Effector memory CD4-positive, alpha-beta T cell (primary cell): ENCODE measurements around the gene RTKN2.
"Not testable (repeated sequence)": the region's sequence is repeated elsewhere in the genome, so short reads cannot be mapped to it uniquely, and the experiment has no call there.

ENCODE experiments used
- DNase-seq, 3 donors: peaks; one replicate each; pipeline ENCODE4 v3.0.0-alpha.2; 2020
- H3K27ac ChIP-seq: 2 replicates; pipeline ENCODE4 v1.7.0; 2013; ENCODE audit warnings: mild to moderate bottlenecking, low read length, moderate library complexity; ENCODE audit not compliant: insufficient read depth, poor library complexity, severe bottlenecking
- H3K27me3 ChIP-seq: replicated peaks from 2 replicates; pipeline ENCODE4 v1.7.0; 2013; ENCODE audit warnings: mild to moderate bottlenecking, low read length; ENCODE audit not compliant: insufficient read depth, control insufficient read depth, poor library complexity, severe bottlenecking
- H3K36me3 ChIP-seq: 2 replicates; pipeline ENCODE4 v1.7.0; 2013; ENCODE audit warnings: mild to moderate bottlenecking, low read length, moderate library complexity; ENCODE audit not compliant: control insufficient read depth, insufficient read depth
- H3K4me1 ChIP-seq: 2 replicates; pipeline ENCODE4 v1.7.0; 2013; ENCODE audit warnings: low read length, mild to moderate bottlenecking; ENCODE audit not compliant: control insufficient read depth, insufficient read depth, poor library complexity, severe bottlenecking
- H3K4me3 ChIP-seq: 2 replicates; pipeline ENCODE4 v1.7.0; 2013; ENCODE audit warnings: low read length, low read depth, mild to moderate bottlenecking; ENCODE audit not compliant: insufficient read depth, poor library complexity, severe bottlenecking
- H3K9me3 ChIP-seq: 2 replicates; pipeline ENCODE4 v1.7.0; 2013; ENCODE audit warnings: mild to moderate bottlenecking, low read length, moderate library complexity; ENCODE audit not compliant: control insufficient read depth

Gene RTKN2

DNA sequence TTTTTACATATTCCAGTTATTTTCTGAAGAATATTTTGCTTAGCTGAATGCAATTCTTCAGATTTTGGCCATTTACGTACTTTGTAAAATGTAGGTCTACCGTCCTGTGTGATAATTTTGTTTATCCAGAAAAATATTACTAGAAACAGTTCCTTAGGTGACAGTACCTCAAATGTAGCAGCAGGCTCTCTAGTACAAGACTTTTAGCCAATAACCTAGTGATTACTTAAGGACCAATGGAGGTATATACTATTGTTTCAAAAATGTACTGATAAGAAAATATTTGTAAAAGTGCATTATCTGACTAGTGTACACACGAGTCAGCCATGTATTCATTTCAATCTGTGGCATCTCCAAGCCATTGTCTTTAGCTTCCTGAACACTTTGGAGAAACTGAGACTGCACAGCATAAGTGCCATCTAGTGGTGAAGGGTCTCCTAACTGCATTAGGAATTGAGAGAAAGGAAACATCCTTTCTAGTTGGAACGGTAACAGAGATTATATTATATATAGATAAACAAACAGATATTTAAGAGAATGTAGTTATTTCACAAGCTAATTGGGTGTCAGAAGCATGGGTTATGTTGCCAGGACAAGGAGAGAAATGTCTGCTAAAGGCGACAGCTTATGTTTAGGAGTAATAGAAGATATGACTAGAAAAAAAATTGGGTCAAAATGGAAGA, 23.7 kb downstream of the RTKN2 start:
- no peak overlapping the region for H3K27ac ChIP-seq
- H3K4me3 ChIP-seq, result no peak overlapping the region
- no peaks in the 10 kb centered on the region for H3K9me3 ChIP-seq
- peaks cover 4% of the 10 kb centered on the region for H3K4me1 ChIP-seq
- peak in 1 of 3 donors; percentile 26 for DNase-seq
- no peaks in the 10 kb centered on the region for H3K36me3 ChIP-seq
- H3K27me3 ChIP-seq, result no peaks in the 10 kb centered on the region

DNA sequence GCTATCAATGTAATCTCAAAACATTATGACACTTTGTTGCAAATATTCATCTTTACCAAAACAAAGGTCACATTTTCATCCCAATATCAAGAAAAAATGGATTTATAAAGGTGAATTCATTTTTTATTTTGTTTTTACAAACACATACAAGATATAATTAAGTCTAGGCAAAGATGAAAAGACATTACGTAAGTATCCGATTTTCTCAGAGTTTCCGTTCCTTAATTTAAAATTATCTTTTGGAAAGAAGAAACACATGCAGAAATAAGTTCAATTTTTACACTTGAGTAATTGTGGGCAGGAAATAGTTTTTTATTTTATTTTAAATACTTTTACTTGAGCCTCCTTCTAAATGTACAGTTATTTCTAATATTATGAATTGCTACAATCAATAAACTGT, 24.6 kb downstream of the RTKN2 start:
- Histone ChIP-seq H3K9me3 (no peaks in the 10 kb centered on the region), H3K4me3 (no peak overlapping the region), H3K36me3 (no peaks in the 10 kb centered on the region), H3K27ac (no peak overlapping the region), H3K27me3 (no peaks in the 10 kb centered on the region), H3K4me1 (peaks cover 4% of the 10 kb centered on the region)
- DNase-seq, result no peak

DNA sequence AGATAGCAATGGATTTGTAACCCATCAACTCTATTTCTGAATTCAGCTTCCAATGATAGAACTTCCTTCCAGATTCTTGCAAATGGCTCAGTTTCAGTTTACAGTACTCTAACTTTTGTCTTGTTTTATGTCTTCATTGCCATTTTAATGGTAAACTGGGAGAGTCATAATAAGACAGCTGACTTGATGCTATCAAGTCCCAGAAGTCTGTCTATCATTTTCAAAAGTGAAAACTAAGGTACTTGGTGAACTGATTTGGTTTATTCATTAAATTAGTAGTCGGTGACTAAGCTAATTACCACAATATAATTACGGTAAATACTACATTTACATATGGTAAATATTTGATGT, 25.0 kb downstream of the RTKN2 start:
- H3K27ac ChIP-seq, result no peak overlapping the region
- peaks cover 4% of the 10 kb centered on the region for H3K4me1 ChIP-seq
- no peaks in the 10 kb centered on the region for H3K36me3 ChIP-seq
- no peaks in the 10 kb centered on the region for H3K9me3 ChIP-seq
- no peak for DNase-seq
- H3K4me3 ChIP-seq, result no peak overlapping the region
- no peaks in the 10 kb centered on the region for H3K27me3 ChIP-seq

DNA sequence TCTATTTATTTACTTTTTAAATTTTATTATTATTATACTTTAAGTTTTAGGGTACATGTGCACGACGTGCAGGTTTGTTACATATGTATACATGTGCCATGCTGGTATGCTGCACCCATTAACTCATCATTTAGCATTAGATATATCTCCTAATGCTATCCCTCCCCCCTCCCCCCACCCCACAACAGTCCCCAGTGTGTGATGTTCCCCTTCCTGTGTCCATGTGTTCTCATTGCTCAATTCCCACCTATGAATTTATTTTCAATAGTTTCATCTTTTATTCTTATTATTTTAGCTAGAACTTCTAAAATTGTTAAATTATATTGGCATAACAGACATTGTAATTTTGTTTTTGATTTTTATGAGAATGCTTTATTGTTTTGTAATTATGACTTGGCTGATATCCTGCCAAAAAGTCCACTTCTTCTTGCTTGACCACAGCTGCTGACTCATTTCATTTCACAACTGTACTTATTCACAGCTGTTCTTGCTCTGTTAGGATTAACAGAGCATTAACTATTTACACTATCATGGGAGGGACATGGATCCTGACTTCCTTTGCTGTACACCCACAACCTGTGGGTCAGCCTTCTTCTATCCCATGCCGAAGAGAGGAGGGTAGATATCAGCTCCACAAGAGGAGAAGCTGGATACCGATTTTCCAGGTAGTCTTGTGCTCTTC, 25.5 kb downstream of the RTKN2 start:
- not testable (repeated sequence) for H3K27me3 ChIP-seq, H3K4me3 ChIP-seq, H3K9me3 ChIP-seq, DNase-seq, H3K27ac ChIP-seq, H3K36me3 ChIP-seq, H3K4me1 ChIP-seq

DNA sequence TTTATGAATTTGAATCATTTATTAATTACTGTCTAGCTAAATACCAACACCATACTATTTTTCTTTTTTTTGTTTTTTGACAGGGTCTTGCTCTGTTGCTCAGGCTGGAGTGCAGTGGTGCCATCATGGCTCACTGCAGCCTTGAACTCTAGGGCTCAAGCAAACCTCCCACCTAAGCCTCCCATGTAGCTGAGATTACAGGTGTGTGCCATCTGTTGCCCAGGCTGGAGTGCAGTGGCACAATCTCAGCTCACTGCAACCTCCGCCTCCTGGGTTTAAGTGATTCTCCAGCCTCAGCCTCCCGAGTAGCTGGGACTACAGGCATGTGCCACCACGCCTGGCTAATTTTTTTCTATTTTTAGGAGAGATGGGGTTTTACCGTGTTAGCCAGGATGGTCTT, 27.1 kb downstream of the RTKN2 start:
- not testable (repeated sequence) for H3K4me3 ChIP-seq, H3K27ac ChIP-seq, H3K4me1 ChIP-seq, DNase-seq, H3K9me3 ChIP-seq, H3K36me3 ChIP-seq, H3K27me3 ChIP-seq

DNA sequence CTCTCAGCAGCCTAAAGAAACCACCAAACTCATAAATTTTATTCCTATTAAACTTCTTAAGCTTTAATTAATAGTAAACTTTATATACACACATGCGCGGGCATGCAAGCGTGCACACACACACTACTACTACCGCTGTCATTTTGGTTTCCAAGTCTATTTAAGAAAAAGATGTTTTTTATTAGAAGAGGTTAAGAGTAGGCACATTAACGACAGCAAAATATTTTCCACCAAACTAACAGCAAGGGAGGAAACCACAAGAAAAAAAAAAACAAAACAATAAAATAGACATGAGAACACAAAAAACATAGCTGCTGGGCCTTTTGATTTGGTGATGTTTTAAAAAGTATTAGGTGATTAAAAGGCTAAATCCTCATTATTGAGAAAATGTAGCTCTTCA, 28.6 kb downstream of the RTKN2 start:
- Histone ChIP-seq H3K36me3 (no peaks in the 10 kb centered on the region), H3K4me1 (peaks cover 3% of the 10 kb centered on the region), H3K9me3 (no peaks in the 10 kb centered on the region), H3K27ac (no peak overlapping the region), H3K4me3 (no peak overlapping the region), H3K27me3 (no peaks in the 10 kb centered on the region)
- DNase-seq, result no peak

DNA sequence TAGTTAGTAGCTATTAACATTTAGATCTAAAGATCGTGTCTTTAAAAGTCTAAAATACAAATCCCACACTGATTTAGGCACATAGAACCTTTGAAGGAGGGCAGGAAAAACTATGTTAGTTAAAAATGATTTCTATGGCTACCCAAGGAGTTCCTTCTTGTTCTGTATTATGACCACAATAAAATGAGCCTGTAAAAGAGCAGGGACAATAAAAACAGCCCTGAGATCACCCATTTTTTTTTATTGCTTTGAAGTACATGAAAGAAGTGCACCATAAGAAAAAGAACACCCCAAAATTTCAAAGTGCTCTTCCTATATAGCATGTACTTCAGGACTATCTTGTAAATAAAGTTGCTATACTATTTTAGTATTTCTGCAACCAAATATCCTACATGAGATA, 29.8 kb downstream of the RTKN2 start:
- H3K4me1 ChIP-seq, result peaks cover 12% of the 10 kb centered on the region
- no peak for DNase-seq
- H3K36me3 ChIP-seq, result no peaks in the 10 kb centered on the region
- no peaks in the 10 kb centered on the region for H3K9me3 ChIP-seq
- H3K27me3 ChIP-seq, result no peaks in the 10 kb centered on the region
- H3K4me3 ChIP-seq, result no peak overlapping the region
- H3K27ac ChIP-seq, result no peak overlapping the region

DNA sequence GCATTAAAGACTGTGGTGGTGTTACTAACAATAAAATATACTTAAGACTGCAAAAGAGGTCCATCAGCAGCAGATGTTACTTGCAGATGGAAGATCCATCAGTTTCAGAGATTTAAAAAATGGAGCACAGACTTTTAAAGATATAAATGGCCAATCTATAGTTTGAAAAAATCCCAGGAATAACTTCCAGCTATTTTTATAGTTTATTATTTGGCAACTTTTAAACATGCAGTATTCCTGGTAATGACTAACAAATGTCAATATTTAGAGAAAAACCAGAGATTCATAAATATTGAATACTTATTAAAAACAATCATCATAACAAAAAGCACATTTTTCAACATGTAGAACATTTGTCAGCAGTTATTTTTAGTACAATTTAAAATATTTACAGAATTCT, 30.7 kb downstream of the RTKN2 start:
- Histone ChIP-seq H3K4me1 (peaks cover 12% of the 10 kb centered on the region), H3K27me3 (no peaks in the 10 kb centered on the region)

DNA sequence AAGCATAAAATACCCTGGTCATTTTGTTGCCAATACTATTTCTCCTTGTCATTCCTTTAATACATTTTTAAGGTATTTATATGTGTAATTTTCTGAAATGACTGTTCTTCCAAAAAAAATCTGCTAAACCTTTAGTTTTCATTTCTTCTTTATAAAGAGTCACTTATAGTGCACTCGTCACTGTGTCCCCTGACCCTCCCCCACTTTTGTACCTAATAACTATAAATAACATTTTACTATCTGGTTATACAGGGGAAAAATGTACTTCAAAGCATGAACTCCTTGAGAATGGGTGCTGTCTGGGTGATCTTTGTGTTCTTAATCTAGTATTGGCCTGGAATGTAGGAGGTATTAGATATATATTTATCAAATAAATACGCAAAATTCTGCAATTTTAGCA, 31.1 kb downstream of the RTKN2 start:
- Histone ChIP-seq H3K27me3 (no peaks in the 10 kb centered on the region), H3K36me3 (no peaks in the 10 kb centered on the region), H3K9me3 (no peaks in the 10 kb centered on the region), H3K27ac (no peak overlapping the region), H3K4me1 (peaks cover 12% of the 10 kb centered on the region), H3K4me3 (no peak overlapping the region)
- no peak for DNase-seq

More for the DNA sequence above, 30.7 kb downstream of the RTKN2 start:
- H3K36me3 ChIP-seq, result no peaks in the 10 kb centered on the region
- no peak for DNase-seq
- no peak overlapping the region for H3K4me3 ChIP-seq
- H3K9me3 ChIP-seq, result no peaks in the 10 kb centered on the region
- H3K27ac ChIP-seq, result no peak overlapping the region

DNA sequence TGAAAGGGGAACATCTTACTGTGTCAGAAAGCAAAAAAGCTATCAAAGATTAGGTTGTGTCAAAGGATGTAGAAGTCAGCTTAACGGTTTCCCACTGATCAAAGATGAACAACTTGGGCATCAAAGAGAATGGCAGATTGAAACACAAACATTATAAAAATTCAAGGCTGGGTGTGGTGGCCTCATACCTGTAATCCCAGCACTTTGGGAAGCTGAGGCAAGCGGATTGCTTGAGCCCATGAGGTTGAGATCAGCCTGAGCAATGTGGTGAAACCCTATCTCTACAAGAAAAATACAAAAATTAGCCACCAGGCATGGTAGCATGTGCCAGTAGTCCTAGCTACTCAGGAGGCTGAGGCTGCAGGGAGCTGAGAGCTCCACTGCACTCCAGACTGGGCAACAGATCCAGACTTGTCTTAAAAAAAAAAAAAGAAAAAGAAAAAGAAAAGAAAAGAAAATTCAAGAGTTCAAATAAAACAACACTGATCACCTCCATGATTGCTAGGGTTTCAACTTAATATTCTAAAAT, 34.5 kb downstream of the RTKN2 start:
- Histone ChIP-seq H3K4me3 (no peak overlapping the region), H3K27ac (no peak overlapping the region), H3K36me3 (no peaks in the 10 kb centered on the region), H3K9me3 (no peaks in the 10 kb centered on the region), H3K27me3 (no peaks in the 10 kb centered on the region), H3K4me1 (peaks cover 12% of the 10 kb centered on the region)
- no peak for DNase-seq
